Mesenchymal stem cell (in vitro differentiated cells and primary cell): Measurements from ENCODE around the gene CYP2R1.

Experiments
- DNase-seq: peaks from one replicate; pipeline ENCODE4 v3.0.0-alpha.2; 2013
- H2AFZ ChIP-seq: one replicate; pipeline ENCODE4 v1.6.1; 2013; ENCODE audit warnings: low read depth, mild to moderate bottlenecking, control low read depth, inconsistent platforms, low read length, moderate library complexity
- H2AK5ac ChIP-seq: 2 replicates; pipeline ENCODE4 v1.6.1; 2013; ENCODE audit warnings: low read length, moderate library complexity, mild to moderate bottlenecking, inconsistent platforms; ENCODE audit not compliant: severe bottlenecking
- H2BK120ac ChIP-seq: one replicate; pipeline ENCODE4 v1.6.1; 2013; ENCODE audit warnings: low read depth, mild to moderate bottlenecking, inconsistent platforms, low read length, moderate library complexity
- H2BK12ac ChIP-seq, 2 experiments: one replicate each; pipeline ENCODE4 v1.6.1; 2013; ENCODE audit warnings: inconsistent platforms in 2 of 2, low read length in 2 of 2, mild to moderate bottlenecking in 2 of 2, moderate library complexity in 2 of 2, control low read depth in 1 of 2
- H2BK15ac ChIP-seq: one replicate; pipeline ENCODE4 v1.6.1; 2013; ENCODE audit warnings: mild to moderate bottlenecking, low read depth, inconsistent platforms; ENCODE audit not compliant: poor library complexity, severe bottlenecking
- H2BK5ac ChIP-seq: 2 replicates; pipeline ENCODE4 v1.6.1; 2013; ENCODE audit warnings: low read depth, mild to moderate bottlenecking, low read length, control low read depth, inconsistent platforms; ENCODE audit not compliant: poor library complexity, severe bottlenecking
- H3K14ac ChIP-seq, 2 experiments: one replicate each; pipeline ENCODE4 v1.6.1; 2013; ENCODE audit warnings: inconsistent platforms in 2 of 2, low read length in 2 of 2, control low read depth in 1 of 2, mild to moderate bottlenecking in 1 of 2, moderate library complexity in 1 of 2
- H3K18ac ChIP-seq, 2 experiments: one replicate each; pipeline ENCODE4 v1.6.1; 2013; ENCODE audit warnings: inconsistent platforms in 2 of 2, low read length in 2 of 2, control low read depth in 1 of 2, low read depth in 1 of 2, mild to moderate bottlenecking in 1 of 2
- H3K23ac ChIP-seq, 2 experiments: one replicate each; pipeline ENCODE4 v1.6.1; 2013; ENCODE audit warnings: inconsistent platforms in 2 of 2, low read length in 2 of 2, mild to moderate bottlenecking in 2 of 2, moderate library complexity in 2 of 2, control low read depth in 1 of 2
- H3K27ac ChIP-seq: 2 replicates; pipeline ENCODE4 v1.5.1; 2013; ENCODE audit warnings: mild to moderate bottlenecking, moderate library complexity, low read length, control low read depth, inconsistent platforms; ENCODE audit not compliant: poor library complexity, severe bottlenecking
- H3K27me3 ChIP-seq, 2 experiments: 2 replicates each; pipeline versions ENCODE4 v1.6.1 to v1.7.0; 2013; ENCODE audit warnings: low read length in 2 of 2, mild to moderate bottlenecking in 2 of 2, moderate library complexity in 2 of 2, control low read depth in 1 of 2, inconsistent platforms in 1 of 2; ENCODE audit not compliant: control insufficient read depth in 1 of 2, insufficient read depth in 1 of 2
- H3K36me3 ChIP-seq, 2 experiments: 2 replicates each; pipeline versions ENCODE4 v1.6.1 to v1.7.0; 2013; ENCODE audit warnings: low read length in 2 of 2, control low read depth in 1 of 2, inconsistent platforms in 1 of 2, low read depth in 1 of 2, mild to moderate bottlenecking in 1 of 2; ENCODE audit not compliant: insufficient read depth in 2 of 2, control insufficient read depth in 1 of 2
- H3K4ac ChIP-seq, 2 experiments: one replicate each; pipeline ENCODE4 v1.6.1; 2013; ENCODE audit warnings: inconsistent platforms in 2 of 2, low read length in 2 of 2, mild to moderate bottlenecking in 2 of 2, moderate library complexity in 2 of 2, control low read depth in 1 of 2, low read depth in 1 of 2
- H3K4me1 ChIP-seq: 2 replicates; pipeline ENCODE4 v1.6.1; 2013; ENCODE audit warnings: low read depth, low read length, control low read depth; ENCODE audit not compliant: control insufficient read depth, insufficient read depth
- H3K4me2 ChIP-seq: 2 replicates; pipeline ENCODE4 v1.6.1; 2013; ENCODE audit warnings: low read length, mild to moderate bottlenecking, inconsistent platforms; ENCODE audit not compliant: poor library complexity, severe bottlenecking
- H3K4me3 ChIP-seq, 2 experiments: 2 replicates each; pipeline versions ENCODE4 v1.5.1 to v1.7.0; 2013; ENCODE audit warnings: low read length in 2 of 2, mild to moderate bottlenecking in 2 of 2, control low read depth in 1 of 2, low read depth in 1 of 2; ENCODE audit not compliant: insufficient read depth in 1 of 2
- H3K79me1 ChIP-seq: replicated peaks from 2 replicates; pipeline ENCODE4 v1.6.1; 2013; ENCODE audit warnings: mild to moderate bottlenecking, control low read depth, low read length, inconsistent platforms; ENCODE audit not compliant: poor library complexity, severe bottlenecking
- H3K9ac ChIP-seq: 2 replicates; pipeline ENCODE4 v1.7.0; 2013; ENCODE audit warnings: mild to moderate bottlenecking, low read length, moderate library complexity
- H3K9me3 ChIP-seq: 2 replicates; pipeline ENCODE4 v1.7.0; 2013; ENCODE audit warnings: mild to moderate bottlenecking, low read length; ENCODE audit not compliant: control insufficient read depth
- H4K8ac ChIP-seq: one replicate; pipeline ENCODE4 v1.6.1; 2013; ENCODE audit warnings: inconsistent platforms, mild to moderate bottlenecking, low read length, moderate library complexity
- H4K91ac ChIP-seq: one replicate; pipeline ENCODE4 v1.6.1; 2013; ENCODE audit warnings: mild to moderate bottlenecking, low read length, inconsistent platforms
- WGBS: methylation state at CpG from one replicate; pipeline ENCODE4 v1.1.7; 2013; ENCODE audit warnings: mixed read lengths; 5-methylcytosine and 5-hydroxymethylcytosine counted together

Gene CYP2R1

GRCh38 chr11:14914536-14914935, 22.5 kb upstream of the CYP2R1 start:
- H2BK120ac ChIP-seq: no peak overlapping the region
- no peak overlapping the region for H3K18ac ChIP-seq
- H2BK5ac ChIP-seq: no peak overlapping the region
- H4K91ac ChIP-seq: no peak overlapping the region
- no peaks in the 10 kb centered on the region for H3K9me3 ChIP-seq
- no peak overlapping the region for H3K23ac ChIP-seq
- no peaks in the 10 kb centered on the region for H3K4me1 ChIP-seq
- no peak overlapping the region for H3K4ac ChIP-seq
- no peaks in the 10 kb centered on the region for H3K79me1 ChIP-seq
- H3K9ac ChIP-seq: no peak overlapping the region
- H2AFZ ChIP-seq: no peak overlapping the region
- H2BK12ac ChIP-seq: no peak overlapping the region
- no peak overlapping the region for H4K8ac ChIP-seq
- H2BK15ac ChIP-seq: no peak overlapping the region
- no peak for DNase-seq
- H2AK5ac ChIP-seq: no peak overlapping the region
- no peak overlapping the region for H3K27ac ChIP-seq
- H3K36me3 ChIP-seq: no peaks in the 10 kb centered on the region
- H3K27me3 ChIP-seq: peaks cover 0 to 3% of the 10 kb centered on the region in 2 experiments
- WGBS: 88% methylated on average over 2 of the region's 3 CpGs
- no peak overlapping the region for H3K4me2 ChIP-seq
- H3K14ac ChIP-seq: no peak overlapping the region
- no peak overlapping the region for H3K4me3 ChIP-seq

- H4K8ac ChIP-seq: no peak overlapping the region
- H2BK15ac ChIP-seq: no peak overlapping the region
- no peaks in the 10 kb centered on the region for H3K36me3 ChIP-seq
- H4K91ac ChIP-seq: no peak overlapping the region
- no peak overlapping the region for H3K14ac ChIP-seq
- H3K4ac ChIP-seq: no peak overlapping the region
- H2BK120ac ChIP-seq: no peak overlapping the region
- H2AFZ ChIP-seq: no peak overlapping the region
- no peak overlapping the region for H3K4me2 ChIP-seq
- DNase-seq: peak; percentile 47
- H3K23ac ChIP-seq: no peak overlapping the region
- no peaks in the 10 kb centered on the region for H3K4me1 ChIP-seq
- H3K27ac ChIP-seq: no peak overlapping the region
- no peak overlapping the region for H2BK12ac ChIP-seq
- 54% methylated on average over 6 of the region's 6 CpGs for whole genome bisulfite sequencing
- H3K18ac ChIP-seq: no peak overlapping the region
- no peak overlapping the region for H2BK5ac ChIP-seq
- peaks cover 0 to 11% of the 10 kb centered on the region in 2 experiments for H3K27me3 ChIP-seq
- no peaks in the 10 kb centered on the region for H3K9me3 ChIP-seq
- H3K4me3 ChIP-seq: no peak overlapping the region
- no peak overlapping the region for H2AK5ac ChIP-seq
- no peaks in the 10 kb centered on the region for H3K79me1 ChIP-seq
- no peak overlapping the region for H3K9ac ChIP-seq
Measured at GRCh38 chr11:14908214-14908880, 16.3 kb upstream of the CYP2R1 start.

GRCh38 chr11:14907411-14908213, 15.6 kb upstream of the CYP2R1 start:
- Histone ChIP-seq H2BK12ac (no peak overlapping the region), H3K14ac (no peak overlapping the region), H3K36me3 (no peaks in the 10 kb centered on the region), H2AK5ac (no peak overlapping the region), H3K18ac (no peak overlapping the region), H2AFZ (no peak overlapping the region), H3K4me2 (no peak overlapping the region), H3K9ac (no peak overlapping the region), H3K27me3 (peaks cover 0 to 11% of the 10 kb centered on the region in 2 experiments), H3K4ac (no peak overlapping the region), H3K27ac (no peak overlapping the region), H3K4me1 (no peaks in the 10 kb centered on the region), H4K91ac (no peak overlapping the region), H2BK15ac (no peak overlapping the region), H3K4me3 (no peak overlapping the region), H3K79me1 (no peaks in the 10 kb centered on the region), H3K9me3 (no peaks in the 10 kb centered on the region), H4K8ac (no peak overlapping the region), H3K23ac (no peak overlapping the region), H2BK5ac (no peak overlapping the region), H2BK120ac (no peak overlapping the region)
- peak; percentile 48 for DNase-seq
- 45% methylated on average over 13 of the region's 13 CpGs for WGBS

DNA sequence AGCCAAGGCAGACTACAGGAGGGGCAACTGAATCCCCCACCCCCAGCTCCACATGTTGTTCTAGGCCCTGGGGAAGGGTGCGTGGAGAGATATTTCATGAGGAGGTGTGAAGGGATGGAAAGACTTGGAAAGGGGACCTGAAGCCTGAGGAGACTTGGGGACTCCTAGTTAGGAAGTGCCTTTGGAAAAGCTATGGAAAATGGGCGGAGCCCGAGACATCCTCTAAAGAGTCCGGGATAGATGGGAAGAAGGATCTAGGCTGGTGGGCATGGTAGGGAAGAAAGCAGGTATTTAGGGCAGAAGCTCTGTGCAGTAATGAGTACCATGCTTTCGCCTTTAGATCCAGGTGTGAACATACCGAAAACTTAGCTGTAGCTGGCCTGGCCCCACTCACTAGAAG, 15.0 kb upstream of the CYP2R1 start:
- Histone ChIP-seq H3K36me3 (no peaks in the 10 kb centered on the region), H2BK120ac (no peak overlapping the region), H3K4me2 (no peak overlapping the region), H3K27ac (no peak overlapping the region), H3K4me1 (no peaks in the 10 kb centered on the region), H3K27me3 (peaks cover 0 to 11% of the 10 kb centered on the region in 2 experiments), H3K4ac (no peak overlapping the region), H3K79me1 (no peaks in the 10 kb centered on the region), H2AFZ (no peak overlapping the region), H3K14ac (no peak overlapping the region), H2BK5ac (no peak overlapping the region), H3K4me3 (no peak overlapping the region), H3K9me3 (no peaks in the 10 kb centered on the region), H2BK12ac (no peak overlapping the region), H4K8ac (no peak overlapping the region), H2BK15ac (no peak overlapping the region), H3K23ac (no peak overlapping the region), H3K9ac (no peak overlapping the region), H3K18ac (no peak overlapping the region), H2AK5ac (no peak overlapping the region), H4K91ac (no peak overlapping the region)
- 98% methylated on average over 6 of the region's 6 CpGs for WGBS
- no peak for DNase-seq
